GM21526 (cell line): Measurements from ENCODE around the gene FBXL15.

Experiments used
- ATAC-seq: cut with Tn5 transposase; IDR thresholded peaks from one replicate; pipeline ENCODE4 v1.9.1; 2021; ENCODE audit warnings: moderate library complexity; ENCODE audit not compliant: unreplicated experiment, low FRiP score

The FBXL15 gene

DNA sequence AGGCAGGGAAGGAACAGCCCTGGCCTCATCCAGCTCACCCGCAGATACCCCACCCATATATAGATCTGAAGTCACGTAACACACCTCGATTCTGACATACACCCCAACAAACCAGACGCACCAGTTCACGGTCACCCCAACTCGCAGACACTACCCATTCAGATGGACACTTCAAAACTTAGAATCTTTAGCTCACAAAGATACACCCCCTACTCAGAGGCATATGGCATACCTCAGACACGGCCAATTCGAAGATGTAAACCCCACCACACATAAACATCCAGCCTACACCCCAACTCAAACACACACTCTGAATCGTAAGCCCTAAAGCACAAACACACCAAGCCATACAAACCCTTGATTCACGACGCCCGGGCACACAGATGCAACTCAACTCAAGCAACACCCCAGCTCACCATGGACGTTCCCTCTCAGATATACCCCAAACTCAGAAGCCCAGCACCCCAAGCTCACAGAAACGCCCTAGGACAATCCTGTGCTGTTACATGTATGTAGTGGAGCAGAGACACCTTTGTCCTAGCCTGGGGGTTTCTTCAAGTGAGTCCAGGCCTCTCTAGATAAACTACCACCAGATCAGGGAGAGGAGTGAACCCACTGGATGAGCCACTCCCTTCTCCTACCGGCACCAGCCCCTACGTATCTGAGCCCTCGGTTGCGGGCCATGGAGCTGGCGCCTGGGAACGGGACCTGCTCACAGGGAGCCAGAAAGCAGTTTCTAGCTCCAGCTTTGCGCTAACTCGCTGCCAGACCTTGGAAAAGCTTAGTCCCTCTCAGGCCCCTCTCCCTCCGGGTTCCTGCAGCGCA is 10.8 kb upstream of the FBXL15 start:
- no peak for ATAC-seq

DNA sequence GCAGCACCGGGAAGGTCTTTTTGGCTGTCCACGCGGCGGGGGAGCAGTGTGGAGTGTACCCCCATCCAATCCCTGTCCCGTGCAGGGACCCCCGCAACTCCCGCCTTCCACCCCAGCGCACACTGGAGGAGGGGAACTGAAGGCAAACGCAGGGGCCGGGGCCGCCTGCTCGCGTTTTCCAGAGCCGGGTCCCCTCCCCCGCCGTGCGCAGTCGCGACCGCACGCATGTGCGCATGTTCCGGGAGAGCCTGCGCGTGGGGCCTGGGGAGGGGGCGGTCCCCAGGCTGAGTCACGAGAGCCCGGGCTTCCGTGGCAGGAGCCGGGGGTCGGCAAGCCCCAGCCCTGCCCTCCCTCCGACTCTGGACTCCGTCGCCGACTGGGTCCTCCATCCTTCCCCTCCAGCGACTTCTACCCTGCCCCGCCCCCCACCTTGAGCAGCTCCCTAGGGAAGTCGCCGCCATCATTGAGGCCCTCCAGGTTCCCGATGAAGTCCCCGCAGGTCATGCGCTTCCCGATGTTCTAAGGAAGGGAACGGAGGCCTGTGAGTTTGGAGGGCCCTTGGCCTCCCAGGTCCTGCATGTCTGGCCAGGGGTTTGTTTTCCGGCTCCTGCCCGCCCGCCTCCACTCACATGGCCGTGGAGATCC is 10.1 kb upstream of the FBXL15 start:
- no peak for ATAC-seq

DNA sequence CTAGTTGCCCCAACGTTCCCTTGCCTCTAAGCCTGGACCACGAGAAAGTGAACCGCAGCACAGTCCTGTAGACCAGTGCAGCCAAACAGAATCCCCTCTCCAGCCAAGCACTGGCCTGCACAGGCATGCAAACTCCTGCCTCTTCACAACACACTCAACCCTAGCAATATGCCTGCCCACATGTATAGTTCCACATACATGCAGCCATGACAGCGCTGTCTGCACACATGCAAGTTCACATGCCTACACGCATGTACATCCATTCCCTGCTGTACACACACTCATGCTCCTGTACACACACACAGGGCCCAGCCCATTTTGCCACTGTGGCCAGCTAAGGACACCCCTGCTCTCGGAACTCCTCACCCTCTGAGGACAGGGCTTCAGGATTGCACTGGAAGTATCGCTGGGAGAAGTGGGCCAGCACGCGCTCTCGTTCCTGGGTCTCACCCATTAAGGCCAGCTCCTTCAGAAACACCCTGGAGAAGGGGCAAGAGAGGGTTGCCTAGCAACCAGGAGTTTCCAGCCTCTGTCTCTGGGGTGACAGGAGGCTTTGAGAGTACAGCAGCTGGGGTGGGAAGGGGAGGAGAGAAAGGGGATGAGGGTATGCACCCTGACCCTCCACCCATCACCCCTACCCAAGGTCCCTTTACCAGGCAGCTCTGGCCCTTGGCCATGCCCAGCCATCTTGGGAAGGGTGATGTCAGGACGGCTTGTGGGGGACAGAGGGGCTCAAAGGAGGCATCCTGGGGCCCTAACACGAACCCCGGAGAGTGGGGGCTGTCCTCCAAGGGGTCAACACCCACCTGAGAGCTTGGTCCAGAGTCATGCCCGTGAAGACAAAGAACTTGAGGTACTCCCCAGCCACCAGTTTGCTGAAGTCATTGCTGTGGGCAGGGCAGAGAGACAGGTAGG is 9.0 kb upstream of the FBXL15 start:
- no peak for ATAC-seq

DNA sequence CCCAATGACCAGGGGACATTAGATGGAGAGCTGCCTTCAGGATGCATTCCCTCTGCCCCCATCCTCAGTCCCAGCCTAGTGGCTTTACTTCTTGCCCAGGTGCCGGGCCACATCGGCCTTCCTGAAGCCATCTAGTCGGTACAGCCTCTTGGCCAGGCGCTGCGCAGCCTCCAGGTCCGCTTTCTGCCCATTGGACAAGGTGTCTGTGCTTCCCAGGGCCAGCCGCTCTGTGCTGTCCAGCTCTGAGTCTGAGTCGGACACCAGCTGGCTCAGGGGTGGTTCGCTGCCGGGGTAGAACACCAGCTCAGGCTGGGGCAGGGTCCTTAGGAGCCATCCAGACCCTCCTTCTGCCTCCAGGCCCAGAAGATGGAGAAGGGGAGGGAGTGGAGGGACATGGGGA is 8.3 kb upstream of the FBXL15 start:
- ATAC-seq: no peak

DNA sequence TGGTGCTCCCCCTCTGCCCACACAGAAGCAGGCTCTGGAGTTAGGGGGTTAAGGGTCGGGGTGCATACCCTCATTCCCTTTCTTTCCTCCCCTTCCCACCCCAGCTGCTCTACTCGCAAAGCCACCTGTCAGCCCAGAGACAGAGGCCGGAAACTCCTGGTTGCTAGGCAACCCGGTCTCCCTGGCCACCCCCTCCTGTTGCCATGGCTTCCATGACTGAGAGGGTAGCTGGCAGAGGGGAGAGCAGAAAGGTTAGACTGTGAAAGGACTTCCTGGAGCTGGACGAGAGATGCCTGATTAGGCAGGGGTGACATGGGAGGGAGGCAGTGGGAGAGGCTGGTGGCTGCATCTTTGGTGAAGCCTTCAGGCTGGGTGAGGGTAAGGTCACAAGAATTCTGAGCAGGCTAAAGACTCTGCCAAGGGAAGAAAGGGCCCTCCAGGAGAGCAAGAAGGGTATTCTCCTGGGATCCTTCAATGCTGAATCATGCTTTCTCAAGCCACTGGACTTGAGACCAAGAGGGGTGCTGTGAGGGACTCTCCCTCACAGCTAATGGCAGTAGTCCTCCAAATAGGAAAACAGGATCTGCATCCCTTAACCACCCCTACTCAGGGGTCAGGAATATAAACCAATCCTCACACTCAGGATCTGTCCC is 7.5 kb upstream of the FBXL15 start:
- no peak for ATAC-seq

DNA sequence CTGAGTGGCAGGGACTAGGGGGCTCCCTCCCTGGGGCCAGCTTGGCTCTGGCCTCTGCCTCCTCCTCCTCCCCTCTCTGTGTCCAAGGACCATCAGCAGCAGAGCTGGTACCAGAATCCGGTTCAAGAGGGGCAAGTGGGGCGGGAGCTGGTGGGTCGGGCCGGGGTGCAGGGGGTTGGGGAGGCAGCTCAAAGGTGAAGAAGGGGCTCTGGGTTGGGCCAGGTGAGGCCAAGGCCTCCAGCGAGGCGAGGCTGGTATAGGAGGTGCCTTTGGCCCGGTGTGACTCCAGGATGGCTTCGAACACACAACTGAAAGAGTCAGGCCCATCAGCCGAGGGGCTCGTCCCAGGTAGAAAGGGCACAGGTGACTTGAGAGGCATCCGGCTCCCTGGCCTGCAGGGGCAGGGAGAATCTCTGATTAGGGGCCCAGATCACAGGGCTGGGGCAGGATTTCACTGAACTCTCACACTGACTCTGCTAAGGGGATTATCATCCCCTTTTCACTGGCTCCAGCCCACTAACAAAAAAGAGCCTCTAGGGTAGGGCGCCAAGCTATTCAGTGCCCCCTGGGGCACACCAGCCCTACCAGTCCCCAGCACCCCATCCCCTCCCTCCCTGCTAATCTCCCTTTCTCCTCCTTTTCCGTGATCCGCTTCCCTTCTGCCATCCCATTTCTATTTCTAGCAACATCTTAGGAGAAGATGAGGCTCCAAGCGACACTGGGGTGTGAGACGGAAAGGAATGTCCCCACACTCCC is 6.7 kb upstream of the FBXL15 start:
- no peak for ATAC-seq

DNA sequence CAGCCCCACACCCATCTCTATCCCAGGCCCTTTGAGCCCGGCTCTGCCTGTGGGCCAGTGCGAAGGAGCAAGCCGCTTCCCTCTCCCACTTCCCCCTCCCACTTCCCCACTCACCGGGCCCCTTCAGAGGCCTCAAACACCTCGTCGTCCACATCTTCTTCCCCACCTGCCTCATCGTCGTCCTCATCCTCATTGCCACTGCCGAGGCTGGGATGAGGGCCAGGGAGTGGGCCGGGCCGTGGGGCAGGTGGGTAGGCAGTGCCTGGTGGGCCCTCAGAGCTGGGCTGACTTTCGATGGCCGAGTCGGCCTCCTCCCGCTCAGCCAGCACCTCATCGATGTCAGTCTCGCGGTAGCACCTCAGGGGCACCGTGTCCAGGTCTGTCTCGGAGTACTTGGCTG is 5.9 kb upstream of the FBXL15 start:
- no peak for ATAC-seq

DNA sequence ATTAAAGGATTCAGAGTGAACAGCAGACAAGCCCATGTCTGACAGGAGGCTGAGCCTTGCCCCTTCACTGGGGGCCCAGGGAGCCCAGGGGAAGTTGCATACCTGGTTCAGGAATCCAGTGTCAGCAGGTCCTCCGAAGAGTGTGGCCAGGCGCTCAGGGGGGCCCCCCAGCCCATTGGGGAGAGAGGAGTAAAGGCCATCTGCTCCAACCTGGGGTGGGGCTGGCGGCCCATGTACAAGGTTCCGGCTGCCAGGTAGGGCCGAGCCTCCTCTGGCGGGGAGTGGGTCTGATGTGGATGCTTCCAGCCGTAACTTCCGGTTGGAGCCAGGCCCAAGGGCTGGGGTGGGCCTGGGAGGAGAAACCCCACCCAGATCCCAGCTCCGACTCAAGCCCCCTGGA is 4.4 kb upstream of the FBXL15 start:
- ATAC-seq: no peak

DNA sequence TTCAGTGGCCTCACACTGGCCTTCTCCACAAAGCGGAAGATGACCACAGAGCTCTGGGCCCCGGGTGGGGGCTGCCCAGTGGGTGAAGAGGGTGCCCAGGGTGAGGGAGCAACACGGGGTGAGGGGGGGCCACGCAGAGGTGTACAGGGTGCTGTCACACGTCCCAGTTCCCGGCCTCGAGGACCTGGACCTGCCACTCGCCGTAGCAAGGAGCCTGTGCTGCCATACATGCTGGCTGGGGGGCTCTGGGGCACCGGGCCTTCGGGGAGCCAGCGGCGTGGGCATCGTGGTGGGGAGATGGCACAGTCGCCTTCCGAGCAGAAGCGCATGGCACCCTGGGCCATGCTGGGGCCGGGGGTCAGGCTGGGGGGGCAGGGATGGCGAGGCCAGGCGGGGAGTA is 3.9 kb upstream of the FBXL15 start:
- no peak for ATAC-seq

DNA sequence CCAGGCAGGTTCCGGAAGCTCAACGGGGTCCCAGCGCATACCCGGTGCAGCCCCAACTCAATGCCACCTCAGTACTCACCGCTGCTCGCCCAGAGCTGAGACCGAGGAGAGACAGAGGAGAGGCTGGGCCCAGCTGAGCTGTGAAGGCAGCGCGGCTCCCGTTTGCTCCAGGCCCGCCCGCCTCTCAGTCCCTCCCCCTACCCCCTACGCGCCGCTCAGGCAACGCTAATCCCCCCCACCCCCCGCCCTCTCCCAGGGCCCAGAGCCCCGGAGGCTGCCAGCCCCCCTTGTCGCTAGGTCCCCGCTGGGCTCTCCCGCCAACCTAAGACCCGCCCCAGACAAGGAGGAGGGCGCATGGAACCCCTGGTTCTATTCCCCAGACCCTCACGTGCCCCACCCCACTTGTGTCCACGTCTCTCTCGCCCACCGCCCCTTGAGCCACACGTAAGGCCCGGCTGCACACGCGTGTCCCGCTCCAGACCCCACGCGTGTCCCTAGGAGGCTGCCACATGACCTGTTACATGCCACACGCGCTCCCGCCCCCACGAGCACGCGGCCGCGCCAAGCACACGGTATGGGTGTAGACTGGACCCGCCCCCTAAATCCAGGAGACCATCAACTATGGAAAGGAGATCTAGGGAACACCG is 1.9 kb upstream of the FBXL15 start, which contains the start of gene PSD:
Gene PSD (minus strand): TSS at position 164 of the 647 bp plus-strand sequence. CDS start 1,747 bp downstream, outside the sequence.
- ATAC-seq: no peak

DNA sequence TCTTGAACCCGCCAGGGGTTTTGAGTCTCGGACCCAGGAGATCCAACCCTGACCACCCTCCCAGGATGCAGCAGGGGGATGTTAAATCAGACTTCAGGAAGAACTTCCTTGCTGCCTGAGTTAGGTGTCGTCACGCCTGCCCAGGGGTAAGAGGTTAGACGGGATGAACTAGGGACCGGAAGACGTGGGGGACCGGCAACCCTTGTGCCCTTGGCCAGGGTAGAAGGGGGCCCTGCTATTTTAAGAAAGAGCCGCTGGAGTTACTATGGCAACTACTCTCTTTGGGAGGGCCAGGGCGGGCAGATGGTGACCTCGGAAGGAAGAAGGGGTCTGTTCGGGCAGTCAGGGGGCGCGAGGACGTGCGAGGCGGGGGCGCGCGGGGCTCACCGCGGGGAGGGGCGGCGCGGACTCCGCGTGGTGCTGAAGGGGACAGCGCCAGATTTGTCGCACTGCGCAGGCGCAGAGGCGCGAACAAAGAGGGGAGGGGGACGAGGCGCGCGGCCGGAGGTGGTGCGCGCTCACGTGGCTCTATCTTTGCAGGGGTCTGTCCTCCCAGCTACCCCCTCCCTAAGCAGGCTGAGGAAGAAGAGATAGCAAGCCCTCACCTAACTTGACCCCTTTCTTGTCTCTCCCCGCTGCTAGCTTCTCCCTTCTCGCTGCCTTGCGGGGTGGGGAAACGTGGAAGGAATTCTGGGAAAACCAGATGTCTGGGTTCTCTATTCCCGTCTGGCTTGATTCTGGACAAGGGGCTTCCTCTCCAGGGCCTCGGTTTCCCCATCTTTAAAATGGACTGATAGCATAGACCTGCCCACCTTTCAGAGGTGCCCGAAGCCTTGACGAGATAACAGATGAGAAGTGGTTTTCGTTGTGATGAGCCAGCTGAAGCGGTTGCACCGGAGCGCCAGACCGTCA is 1.1 kb upstream of the FBXL15 start:
- ATAC-seq: no peak

DNA sequence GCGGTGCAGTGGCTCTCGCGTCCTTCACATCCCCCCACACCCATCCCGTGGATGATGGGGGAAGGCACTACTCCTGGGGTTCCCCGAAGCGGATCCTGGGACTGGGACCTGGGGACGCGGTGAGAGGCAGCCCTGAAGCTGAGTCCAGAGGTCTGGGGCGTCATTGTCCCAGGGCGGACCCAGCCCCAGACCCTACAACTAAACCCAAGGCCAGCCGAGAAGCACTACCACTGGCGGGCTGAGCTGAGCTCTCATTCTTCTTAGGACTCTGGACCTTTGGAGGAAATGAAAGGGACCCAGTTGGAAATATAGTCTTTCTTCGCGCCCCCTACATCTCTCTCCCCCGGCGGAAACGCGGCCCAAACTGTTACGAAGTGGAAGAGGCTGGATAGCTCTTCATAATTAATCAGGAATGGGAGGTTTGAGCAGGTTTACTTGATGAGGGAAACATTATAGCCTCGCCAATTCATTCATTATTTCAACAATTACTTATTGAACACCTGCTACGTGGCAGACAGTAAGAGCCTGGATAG is 389 bp upstream of the FBXL15 start:
- ATAC-seq: no peak

DNA sequence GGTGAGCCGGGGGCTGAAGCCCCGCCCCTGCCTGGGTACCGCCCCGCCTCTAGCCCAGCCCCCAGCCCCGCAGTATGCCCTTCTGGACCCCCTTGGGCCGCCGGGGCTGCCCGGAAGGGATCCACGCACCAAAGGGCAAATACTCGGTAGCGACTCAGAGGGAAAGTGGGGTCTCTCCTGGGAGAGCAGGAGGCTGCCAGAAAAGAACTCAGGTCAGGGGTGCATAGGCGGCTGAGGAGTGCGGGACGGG is 796 bp downstream of the FBXL15 start:
- no peak for ATAC-seq

DNA sequence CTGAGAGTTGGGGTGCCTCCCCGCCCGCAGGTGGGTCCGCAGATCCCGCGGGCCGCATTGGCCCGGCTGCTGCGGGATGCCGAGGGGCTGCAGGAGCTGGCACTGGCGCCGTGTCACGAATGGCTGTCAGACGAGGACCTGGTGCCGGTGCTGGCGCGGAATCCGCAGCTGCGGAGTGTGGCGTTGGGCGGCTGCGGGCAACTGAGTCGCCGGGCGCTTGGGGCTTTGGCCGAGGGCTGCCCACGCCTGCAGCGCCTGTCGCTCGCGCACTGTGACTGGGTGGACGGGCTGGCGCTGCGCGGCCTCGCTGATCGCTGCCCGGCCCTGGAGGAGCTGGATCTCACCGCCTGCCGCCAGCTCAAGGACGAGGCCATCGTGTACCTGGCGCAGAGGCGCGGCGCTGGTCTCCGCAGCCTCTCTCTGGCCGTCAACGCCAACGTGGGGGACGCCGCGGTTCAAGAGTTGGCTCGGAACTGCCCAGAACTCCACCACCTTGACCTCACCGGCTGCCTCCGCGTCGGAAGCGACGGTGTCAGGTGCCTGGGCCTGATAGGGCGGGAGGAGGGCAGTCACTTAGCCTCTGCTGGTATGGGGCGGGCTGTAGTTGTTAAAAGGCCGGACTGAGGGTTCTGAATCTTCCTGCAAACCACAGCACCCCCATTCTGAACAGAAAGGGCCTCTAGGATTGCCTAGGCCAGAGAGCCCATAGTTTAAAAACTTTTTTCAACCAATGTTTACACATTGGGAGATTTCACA is 1.3 kb downstream of the FBXL15 start:
- ATAC-seq: peak; percentile 2

DNA sequence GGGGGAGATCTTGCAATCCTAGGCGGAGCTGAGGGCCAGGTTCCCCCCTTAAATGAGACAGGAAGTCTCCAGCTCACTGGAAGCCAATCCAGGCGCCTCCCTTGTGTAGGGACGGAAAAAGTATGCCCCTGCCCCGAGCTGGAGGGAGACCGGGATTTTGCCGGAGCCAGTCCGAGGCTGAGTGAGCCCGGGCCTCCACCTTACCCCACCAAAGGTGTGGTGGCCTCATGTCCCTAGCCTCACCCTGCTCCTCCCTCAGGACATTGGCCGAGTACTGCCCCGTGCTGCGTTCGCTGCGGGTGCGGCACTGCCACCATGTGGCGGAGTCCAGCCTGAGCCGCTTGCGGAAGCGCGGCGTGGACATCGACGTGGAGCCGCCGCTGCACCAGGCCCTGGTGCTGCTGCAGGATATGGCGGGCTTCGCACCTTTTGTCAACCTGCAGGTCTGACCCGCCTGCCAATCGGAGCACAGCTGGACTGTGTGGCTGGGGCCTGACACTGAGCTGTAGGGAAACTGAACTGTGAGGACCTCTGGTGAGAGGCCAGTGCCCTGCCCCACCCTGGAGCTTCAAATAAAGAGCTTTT is 2.0 kb downstream of the FBXL15 start:
- no peak for ATAC-seq

DNA sequence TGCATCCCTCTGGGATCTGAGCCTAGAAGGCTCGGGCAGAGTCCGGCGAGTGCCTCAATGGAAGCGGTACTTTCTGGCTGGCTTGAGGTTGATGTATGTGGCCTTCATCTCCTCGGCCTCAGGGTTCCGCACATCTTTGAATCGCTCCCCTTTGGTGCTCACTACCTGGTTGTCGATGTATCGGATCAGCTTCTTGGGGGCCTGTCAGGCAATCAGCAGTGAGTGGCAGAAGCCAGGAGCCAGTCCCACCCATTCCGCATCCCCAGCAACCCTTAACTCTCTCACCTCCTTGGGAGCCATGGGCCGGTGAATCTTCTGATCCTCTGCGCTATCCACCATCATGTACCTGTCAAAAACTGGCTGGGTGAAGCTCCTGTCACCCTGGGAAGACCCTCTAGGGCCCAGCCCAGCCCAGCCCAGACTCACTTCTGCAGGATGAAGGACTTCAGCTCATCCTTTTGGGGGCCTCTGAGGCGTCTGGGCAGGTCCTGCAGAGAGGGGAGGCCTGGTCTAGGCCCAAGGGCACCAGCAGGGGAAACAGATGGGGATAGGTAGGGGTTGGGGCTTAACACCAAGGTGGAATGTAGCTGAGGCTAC is 2.8 kb downstream of the FBXL15 start:
- no peak for ATAC-seq

DNA sequence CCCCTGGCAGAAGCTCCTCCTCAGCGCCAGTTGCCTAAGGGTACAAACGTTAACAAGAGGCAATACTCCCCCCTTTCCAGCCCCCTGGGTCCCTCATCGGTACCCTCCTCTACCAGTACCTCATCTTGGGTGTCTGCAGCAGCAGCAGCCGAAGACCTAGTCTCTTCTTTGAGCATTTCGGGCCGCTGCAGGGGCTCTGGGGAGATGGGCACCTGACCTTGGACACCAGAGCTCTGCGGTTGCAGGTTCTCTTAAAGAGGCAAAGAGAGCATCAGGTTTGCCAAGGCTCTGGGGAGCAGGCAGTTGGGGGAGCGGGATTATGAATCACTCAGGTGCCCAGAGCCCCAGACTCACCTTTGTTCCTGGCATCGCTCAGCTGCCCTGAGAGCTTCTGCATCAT is 3.5 kb downstream of the FBXL15 start:
- ATAC-seq: no peak
